VCaP (cell line): ENCODE measurements around the gene SERINC3.

ENCODE experiments used
- H3K27ac ChIP-seq: fragments of 450-650 bp; 2 replicates; pipeline ENCODE4 v1.5.1; 2017
- CTCF ChIP-seq: fragments of 450-650 bp; conservative IDR thresholded peaks from 2 replicates; pipeline ENCODE4 v1.5.1; 2017; ENCODE audit warnings: mild to moderate bottlenecking, moderate library complexity

The SERINC3 gene

DNA sequence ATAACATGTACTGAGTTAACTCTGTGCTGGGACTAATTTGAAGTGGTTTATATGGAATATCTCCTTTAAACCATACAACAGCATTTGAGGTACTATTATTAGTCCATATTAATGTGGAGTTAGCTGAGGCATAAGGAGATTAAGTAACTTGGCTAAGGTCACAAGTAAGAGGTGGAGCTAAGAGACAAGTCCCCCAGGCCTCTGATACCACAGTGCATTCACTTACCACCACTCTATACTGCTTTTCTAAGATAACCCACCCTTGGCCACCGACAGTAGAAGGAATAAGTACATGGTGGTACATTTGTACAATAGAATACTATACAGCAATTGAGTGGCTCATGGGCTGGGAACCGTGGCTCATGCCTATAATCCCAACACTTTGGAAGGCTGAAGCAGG, 62.6 kb downstream of the SERINC3 start:
- TF ChIP-seq CTCF, result no peak
- H3K27ac ChIP-seq, result no peak overlapping the region

GRCh38 chr20:44457016-44457415, 64.9 kb downstream of the SERINC3 start:
- TF ChIP-seq CTCF, result no peak

GRCh38 chr20:44456611-44457010, 65.3 kb downstream of the SERINC3 start:
- H3K27ac ChIP-seq, result peak overlapping the region; percentile 53
- no peak for TF ChIP-seq CTCF

More at GRCh38 chr20:44457016-44457415, 64.9 kb downstream of the SERINC3 start:
- peak overlapping the region; percentile 53 for H3K27ac ChIP-seq

DNA sequence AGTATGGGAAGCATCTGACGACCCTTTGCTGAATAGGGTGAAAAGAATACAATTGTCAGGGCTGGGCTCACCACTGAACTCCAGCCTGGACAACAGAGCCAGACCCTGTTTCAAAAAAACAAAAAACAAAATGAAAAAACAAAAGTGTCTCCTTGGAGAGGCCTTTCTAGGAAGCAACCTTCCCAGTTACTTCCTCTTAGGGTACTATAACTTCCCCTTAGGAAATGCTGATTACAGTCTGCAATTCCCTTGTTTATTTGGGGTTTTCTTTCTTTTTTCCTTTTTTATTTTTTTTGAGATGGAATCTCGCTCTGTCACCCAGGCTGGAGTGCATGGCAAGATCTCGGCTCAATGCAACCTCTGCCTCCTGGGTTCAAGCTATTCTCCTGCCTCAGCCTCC, 66.7 kb downstream of the SERINC3 start:
- TF ChIP-seq CTCF, result no peak
- H3K27ac ChIP-seq, result no peak overlapping the region

- no peak for TF ChIP-seq CTCF
- no peak overlapping the region for H3K27ac ChIP-seq
Measured at GRCh38 chr20:44454306-44454963, 67.4 kb downstream of the SERINC3 start.

DNA sequence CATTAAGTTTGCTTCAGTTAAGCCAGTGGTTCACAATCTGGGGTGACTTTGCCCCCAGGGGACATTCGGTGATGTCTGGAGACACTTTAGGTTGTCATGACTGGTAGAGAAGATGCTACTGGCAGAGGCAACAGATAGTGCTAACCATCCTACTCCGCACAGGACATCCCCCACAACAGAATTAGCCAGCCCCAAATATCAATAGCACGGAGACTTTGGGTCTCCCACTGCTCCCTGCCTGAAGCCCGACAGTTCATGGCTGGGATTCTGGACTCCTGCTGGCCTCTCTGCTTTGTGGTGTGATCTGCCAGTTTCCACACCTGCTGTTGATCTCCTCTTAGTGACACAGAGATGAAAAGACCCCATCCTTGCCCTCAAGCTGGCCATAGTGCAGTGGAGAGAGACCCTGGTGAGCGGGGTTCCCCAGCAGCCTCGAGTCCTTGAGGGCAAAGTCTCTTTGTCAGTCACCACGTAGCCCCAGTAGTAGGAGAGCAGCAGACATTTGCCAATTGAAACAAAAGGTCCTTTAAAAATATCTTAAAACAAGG, 70.9 kb downstream of the SERINC3 start:
- H3K27ac ChIP-seq, result peak overlapping the region; percentile 74
- TF ChIP-seq CTCF, result no peak

DNA sequence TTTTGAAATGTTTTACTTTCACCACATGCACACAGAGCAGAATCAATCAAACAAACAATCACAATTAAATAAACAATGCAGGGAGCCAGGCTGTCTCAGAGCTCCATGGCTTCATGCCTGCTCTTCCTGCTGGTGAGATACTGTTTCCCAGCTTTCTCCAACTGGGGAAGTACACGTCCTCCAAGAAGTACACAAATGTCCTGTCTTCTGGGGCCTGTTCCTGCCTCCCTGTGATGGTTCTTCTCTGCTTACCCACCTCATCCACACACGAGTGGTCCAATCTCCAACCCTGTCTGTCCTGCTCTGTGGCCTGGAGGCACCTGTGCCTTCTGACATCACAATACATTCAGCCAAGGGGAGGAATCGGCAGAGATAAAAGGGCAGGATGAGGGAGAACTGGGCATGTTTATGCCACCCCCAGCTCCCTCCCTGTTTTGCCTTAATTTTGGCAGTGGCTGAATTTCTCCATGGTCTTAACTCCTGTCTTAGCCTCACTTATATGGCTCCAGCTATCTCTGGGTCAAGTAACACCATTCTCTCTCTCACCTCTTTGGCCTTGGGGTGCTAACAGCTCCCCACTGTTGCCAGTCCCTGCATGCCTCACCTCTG, 71.5 kb downstream of the SERINC3 start:
- peak overlapping the region; percentile 74 for H3K27ac ChIP-seq
- no peak for TF ChIP-seq CTCF
